ENCODE measurements around the gene TUBGCP2.

Gene TUBGCP2, protein sequence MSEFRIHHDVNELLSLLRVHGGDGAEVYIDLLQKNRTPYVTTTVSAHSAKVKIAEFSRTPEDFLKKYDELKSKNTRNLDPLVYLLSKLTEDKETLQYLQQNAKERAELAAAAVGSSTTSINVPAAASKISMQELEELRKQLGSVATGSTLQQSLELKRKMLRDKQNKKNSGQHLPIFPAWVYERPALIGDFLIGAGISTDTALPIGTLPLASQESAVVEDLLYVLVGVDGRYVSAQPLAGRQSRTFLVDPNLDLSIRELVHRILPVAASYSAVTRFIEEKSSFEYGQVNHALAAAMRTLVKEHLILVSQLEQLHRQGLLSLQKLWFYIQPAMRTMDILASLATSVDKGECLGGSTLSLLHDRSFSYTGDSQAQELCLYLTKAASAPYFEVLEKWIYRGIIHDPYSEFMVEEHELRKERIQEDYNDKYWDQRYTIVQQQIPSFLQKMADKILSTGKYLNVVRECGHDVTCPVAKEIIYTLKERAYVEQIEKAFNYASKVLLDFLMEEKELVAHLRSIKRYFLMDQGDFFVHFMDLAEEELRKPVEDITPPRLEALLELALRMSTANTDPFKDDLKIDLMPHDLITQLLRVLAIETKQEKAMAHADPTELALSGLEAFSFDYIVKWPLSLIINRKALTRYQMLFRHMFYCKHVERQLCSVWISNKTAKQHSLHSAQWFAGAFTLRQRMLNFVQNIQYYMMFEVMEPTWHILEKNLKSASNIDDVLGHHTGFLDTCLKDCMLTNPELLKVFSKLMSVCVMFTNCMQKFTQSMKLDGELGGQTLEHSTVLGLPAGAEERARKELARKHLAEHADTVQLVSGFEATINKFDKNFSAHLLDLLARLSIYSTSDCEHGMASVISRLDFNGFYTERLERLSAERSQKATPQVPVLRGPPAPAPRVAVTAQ

DNA sequence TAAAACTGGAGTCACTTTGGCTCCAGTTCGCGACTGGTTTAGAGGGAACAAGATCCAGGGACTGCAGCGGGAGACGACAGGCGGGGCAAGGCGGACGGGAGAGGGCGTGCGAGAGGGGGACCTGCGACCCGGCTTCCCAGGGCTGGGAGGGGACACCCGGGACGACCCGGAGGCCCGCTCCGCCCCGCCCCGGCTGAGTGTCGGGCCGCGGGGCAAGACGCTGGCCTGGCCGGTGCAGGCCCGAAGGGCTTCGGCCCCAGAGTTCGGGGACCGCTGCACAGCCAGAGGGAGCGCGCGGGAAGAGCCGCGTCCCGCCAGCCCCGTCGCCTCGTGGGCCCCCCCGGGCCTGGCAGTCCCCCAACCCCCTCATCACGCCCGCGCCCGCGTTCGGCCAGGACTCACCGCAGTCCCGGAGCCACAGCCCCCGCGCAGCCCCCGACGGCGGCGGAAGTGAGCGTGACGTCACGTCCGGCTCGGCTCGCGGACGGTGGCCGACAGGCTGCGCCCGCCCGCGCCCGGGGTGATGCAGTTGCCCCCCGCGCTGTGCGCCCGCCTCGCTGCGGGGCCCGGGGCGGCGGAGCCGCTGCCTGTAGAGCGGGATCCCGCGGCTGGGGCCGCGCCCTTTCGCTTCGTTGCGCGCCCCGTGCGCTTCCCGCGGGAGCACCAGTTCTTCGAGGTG lies at the start of gene TUBGCP2, which contains the start of gene ZNF511:
TUBGCP2 (minus strand) TSS at position 452 of the 679 bp plus-strand sequence. CDS start 5,931 bp downstream, outside the sequence.
ZNF511 (plus strand) TSS at position 494 of the 679 bp plus-strand sequence; CDS start at position 524, 30 bp downstream.
- ChIA-PET POLR2A (interaction anchor here (1.2 kb wide), 1 partner anchor 165 kb away, joined by 4 read pairs; no protein-coding TSS in a partner anchor), CTCF (interaction anchor here (0.9 to 2.7 kb wide), 12 partner anchors 9 to 307 kb away, joined by 3 to 22 read pairs (median 6); no protein-coding TSS in a partner anchor)

GRCh38 chr10:133357285-133358161 lies 48.9 kb upstream of the TUBGCP2 start, which contains the start of gene FUOM:
FUOM (minus strand) TSS chr10:133358019; CDS start chr10:133358007, 12 bp downstream.
- ChIA-PET POLR2A (no interaction called here), CTCF (interaction anchor here (1.2 to 4.5 kb wide), 3 partner anchors 26 to 43 kb away, joined by 3 to 25 read pairs (median 4); no protein-coding TSS in a partner anchor)
- TF ChIP-seq, protein P1, sequence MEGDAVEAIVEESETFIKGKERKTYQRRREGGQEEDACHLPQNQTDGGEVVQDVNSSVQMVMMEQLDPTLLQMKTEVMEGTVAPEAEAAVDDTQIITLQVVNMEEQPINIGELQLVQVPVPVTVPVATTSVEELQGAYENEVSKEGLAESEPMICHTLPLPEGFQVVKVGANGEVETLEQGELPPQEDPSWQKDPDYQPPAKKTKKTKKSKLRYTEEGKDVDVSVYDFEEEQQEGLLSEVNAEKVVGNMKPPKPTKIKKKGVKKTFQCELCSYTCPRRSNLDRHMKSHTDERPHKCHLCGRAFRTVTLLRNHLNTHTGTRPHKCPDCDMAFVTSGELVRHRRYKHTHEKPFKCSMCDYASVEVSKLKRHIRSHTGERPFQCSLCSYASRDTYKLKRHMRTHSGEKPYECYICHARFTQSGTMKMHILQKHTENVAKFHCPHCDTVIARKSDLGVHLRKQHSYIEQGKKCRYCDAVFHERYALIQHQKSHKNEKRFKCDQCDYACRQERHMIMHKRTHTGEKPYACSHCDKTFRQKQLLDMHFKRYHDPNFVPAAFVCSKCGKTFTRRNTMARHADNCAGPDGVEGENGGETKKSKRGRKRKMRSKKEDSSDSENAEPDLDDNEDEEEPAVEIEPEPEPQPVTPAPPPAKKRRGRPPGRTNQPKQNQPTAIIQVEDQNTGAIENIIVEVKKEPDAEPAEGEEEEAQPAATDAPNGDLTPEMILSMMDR (IDR thresholded peaks at IDR 0.05; ENCODE audit: insufficient read depth, low read length, missing control alignments) = no peak
- H3K4me3 ChIP-seq (ENCODE audit: low read depth, low read length) = peak within 1 kb of the TSS; percentile 64
- no peak for DNase-seq (ENCODE audit: low read depth, low spot score)

More for the DNA sequence above, at the start of gene TUBGCP2, which contains the start of gene ZNF511:
- TF ChIP-seq, protein P1 (IDR thresholded peaks at IDR 0.05; ENCODE audit: insufficient read depth, low read length, missing control alignments) = peak; percentile 33
- DNase-seq (ENCODE audit: low read depth, low spot score) = no peak
- H3K4me3 ChIP-seq (ENCODE audit: low read depth, low read length) = peak within 1 kb of the TSS; percentile 66

DNA sequence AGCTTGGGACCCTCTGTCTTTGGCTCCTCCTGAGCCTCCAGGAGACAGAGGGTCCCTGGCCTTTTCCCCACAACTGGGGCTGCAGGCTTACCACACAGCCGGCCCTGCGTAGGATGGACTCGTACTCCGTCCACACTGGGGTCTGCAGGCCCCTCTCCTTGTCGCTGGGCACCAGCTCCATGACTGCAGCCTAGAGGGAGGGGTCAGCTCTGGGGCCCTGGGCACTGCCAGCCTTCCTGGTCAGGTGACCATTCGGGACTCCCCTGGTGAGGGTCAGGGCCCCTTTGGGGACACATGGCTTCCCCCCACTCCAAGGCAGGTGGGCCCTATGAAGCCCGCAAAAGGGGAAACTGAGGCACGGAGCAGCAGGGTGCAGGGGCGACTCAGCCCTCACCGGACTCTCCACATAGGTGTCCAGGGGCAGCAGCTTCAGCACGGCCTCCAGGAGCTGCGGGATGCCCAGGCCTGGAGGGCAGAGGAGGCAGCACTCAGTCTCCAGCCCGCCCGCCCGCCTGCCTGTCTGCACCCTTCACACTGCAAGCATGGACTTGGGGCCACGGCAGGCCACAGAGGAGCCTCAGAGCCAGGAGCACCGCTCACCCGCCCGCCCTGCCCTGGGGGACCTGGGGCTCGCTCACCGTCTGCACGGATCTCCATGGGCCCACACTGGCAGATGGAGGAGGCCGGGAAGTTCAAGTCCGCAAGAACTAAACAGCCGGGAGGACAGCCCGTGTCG lies 48.0 kb upstream of the TUBGCP2 start:
- POLR2A ChIA-PET = interaction anchor here (0.6 kb wide), 1 partner anchor 17 kb away, joined by 3 read pairs; no protein-coding TSS in a partner anchor
- CTCF ChIA-PET = interaction anchor here (1.0 to 4.5 kb wide), 4 partner anchors 25 to 42 kb away, joined by 3 to 25 read pairs (median 4); no protein-coding TSS in a partner anchor
- TF ChIP-seq, protein P1 (IDR thresholded peaks at IDR 0.05; ENCODE audit: insufficient read depth, low read length, missing control alignments) = no peak
- no peak for DNase-seq (ENCODE audit: low read depth, low spot score)
- H3K4me3 ChIP-seq (ENCODE audit: low read depth, low read length) = peak overlapping the region; percentile 64

DNA sequence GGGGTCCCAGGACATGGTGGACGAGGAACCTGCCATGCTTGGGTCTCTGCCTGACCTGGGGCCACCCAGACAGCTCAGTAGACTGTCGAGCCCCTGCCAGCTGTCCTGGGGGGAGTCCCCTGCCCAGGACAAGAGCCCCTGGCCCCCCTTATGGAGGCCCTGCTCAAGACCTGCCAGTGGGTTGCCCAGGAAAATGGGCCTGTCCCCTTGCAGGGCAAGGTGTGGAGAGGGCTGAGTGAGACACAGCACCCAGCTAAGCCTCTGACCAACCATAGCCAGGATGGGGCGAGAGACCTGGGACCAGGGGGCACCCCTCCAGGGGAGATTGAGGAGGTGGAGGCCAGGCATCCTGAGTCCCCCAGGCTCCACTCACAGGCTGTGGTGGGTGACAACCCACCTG lies 47.3 kb upstream of the TUBGCP2 start:
- no peak for DNase-seq (ENCODE audit: low read depth, low spot score)
- ChIA-PET POLR2A (interaction anchor here (0.6 kb wide), 1 partner anchor 18 kb away, joined by 3 read pairs; no protein-coding TSS in a partner anchor), CTCF (interaction anchor here (1.0 to 4.5 kb wide), 3 partner anchors 22 to 29 kb away, joined by 3 to 25 read pairs (median 3); partner anchors contain the start of gene PAOX)
- TF ChIP-seq, protein P1 (IDR thresholded peaks at IDR 0.05; ENCODE audit: insufficient read depth, low read length, missing control alignments) = no peak
- H3K4me3 ChIP-seq (ENCODE audit: low read depth, low read length) = no peak overlapping the region

Measured in AG04449 (cell line).